Liver (tissue), 9 donors: ENCODE measurements around the gene HS3ST4. TPM values are rescaled to one million over a fixed set of nuclear protein-coding genes. Genes with fewer than 3 reads are reported as not detected.

Experiments used
- DNase-seq: peaks from one replicate; pipeline ENCODE4 v3.0.0-alpha.2; 2017; ENCODE audit warnings: low spot score
- H3K27ac ChIP-seq, 2 donors: one replicate each; pipeline ENCODE4 v1.7.0; 2013; ENCODE audit warnings: inconsistent platforms in 2 of 2, low read length in 2 of 2, control low read depth in 1 of 2, low read depth in 1 of 2, mild to moderate bottlenecking in 1 of 2
- H3K27me3 ChIP-seq, 4 donors: one replicate each; pipeline versions ENCODE4 v1.6.1 to v1.7.0; 2013; ENCODE audit warnings: low read length in 3 of 4, inconsistent platforms in 1 of 4, mild to moderate bottlenecking in 1 of 4, moderate library complexity in 1 of 4; ENCODE audit not compliant: control insufficient read depth in 4 of 4, insufficient read depth in 4 of 4
- H3K36me3 ChIP-seq, 4 donors: one replicate each; pipeline versions ENCODE4 v1.6.1 to v1.7.0; 2013; ENCODE audit warnings: low read length in 3 of 4, mild to moderate bottlenecking in 3 of 4, low read depth in 1 of 4, moderate library complexity in 1 of 4; ENCODE audit not compliant: control insufficient read depth in 4 of 4, insufficient read depth in 3 of 4
- H3K4me1 ChIP-seq, 4 donors: one replicate each; pipeline versions ENCODE4 v1.6.1 to v1.7.0; 2013; ENCODE audit warnings: low read length in 3 of 4, mild to moderate bottlenecking in 3 of 4, moderate library complexity in 1 of 4; ENCODE audit not compliant: control insufficient read depth in 4 of 4, insufficient read depth in 4 of 4
- H3K4me3 ChIP-seq, 3 donors: one replicate each; pipeline versions ENCODE4 v1.6.1 to v1.7.0; 2013; ENCODE audit warnings: low read length in 3 of 3, control low read depth in 1 of 3, low read depth in 1 of 3, mild to moderate bottlenecking in 1 of 3
- H3K9ac ChIP-seq, 2 donors: one replicate each; pipeline ENCODE4 v1.7.0; 2013; ENCODE audit warnings: low read length in 2 of 2, mild to moderate bottlenecking in 2 of 2, moderate library complexity in 2 of 2, control low read depth in 1 of 2, low read depth in 1 of 2
- H3K9me3 ChIP-seq, 4 donors: one replicate each; pipeline versions ENCODE4 v1.6.1 to v1.7.0; 2013; ENCODE audit warnings: low read length in 3 of 4; ENCODE audit not compliant: control insufficient read depth in 4 of 4
- EGR1 ChIP-seq, 2 donors: IDR thresholded peaks; 2 replicates each; pipeline ENCODE4 v1.6.1; 2016 to 2018; ENCODE audit warnings: antibody characterized with exemption in 2 of 2, low read depth in 2 of 2
- FOXA1 ChIP-seq: IDR thresholded peaks from 2 replicates; pipeline ENCODE4 v1.6.1; 2016; ENCODE audit warnings: antibody characterized with exemption
- GABPA ChIP-seq, 2 donors: IDR thresholded peaks in 1 of 2; conservative IDR thresholded peaks in 1 of 2; 2 replicates each; pipeline ENCODE4 v1.6.1; 2016; ENCODE audit warnings: antibody characterized with exemption in 2 of 2, mild to moderate bottlenecking in 1 of 2, moderate library complexity in 1 of 2
- HNF4A ChIP-seq, 2 donors: conservative IDR thresholded peaks; 2 replicates each; pipeline ENCODE4 v1.6.1; 2016; ENCODE audit warnings: antibody characterized with exemption in 2 of 2, mild to moderate bottlenecking in 2 of 2
- HNF4G ChIP-seq: IDR thresholded peaks from 2 replicates; pipeline ENCODE4 v1.6.1; 2016; ENCODE audit warnings: antibody characterized with exemption
- NR2F2 ChIP-seq: IDR thresholded peaks from 2 replicates; pipeline ENCODE4 v1.6.1; 2016; ENCODE audit warnings: antibody characterized with exemption
- RAD21 ChIP-seq, 2 donors: IDR thresholded peaks; 2 replicates each; pipeline ENCODE4 v1.6.1; 2016; ENCODE audit warnings: antibody characterized with exemption in 2 of 2, mild to moderate bottlenecking in 2 of 2
- RXRA ChIP-seq, 2 donors: IDR thresholded peaks; 2 replicates each; pipeline ENCODE4 v1.6.1; 2017 to 2018; ENCODE audit warnings: antibody characterized with exemption in 2 of 2, mild to moderate bottlenecking in 1 of 2
- SP1 ChIP-seq: IDR thresholded peaks from 2 replicates; pipeline ENCODE4 v1.6.1; 2018; ENCODE audit warnings: antibody characterized with exemption, mild to moderate bottlenecking
- YY1 ChIP-seq: IDR thresholded peaks from 2 replicates; pipeline ENCODE4 v1.6.1; 2016; ENCODE audit warnings: antibody characterized with exemption, mild to moderate bottlenecking
- WGBS: extraction: QIAGEN DNeasy Blood & Tissue Kit; methylation state at CpG from one replicate; pipeline ENCODE4 v1.1.7; 2013; 5-methylcytosine and 5-hydroxymethylcytosine counted together
- polyA plus RNA-seq, 2 donors: library from polyadenylated mRNA; stranded (reverse) in 1 of 2; unstranded in 1 of 2; fragments of 200-250 nt in 1 of 2; fragments of >200 nt in 1 of 2; fragmentation: Nextera tagmentation in 1 of 2; extraction: Ambion mirVana in 1 of 2; gene quantifications; one replicate each; pipeline versions ENCODE4 v1.2.1 to v1.2.3, GENCODE V29; 2013 to 2015
- total RNA-seq, 2 donors: library from RNA; depleted of rRNA; stranded (reverse); fragments of >200 nt; gene quantifications; one replicate each; pipeline ENCODE4 v1.2.3, GENCODE V29; 2014
- TF ChIP-seq, protein P1 (sequence below): IDR thresholded peaks from 2 replicates; pipeline ENCODE4 v1.6.1; 2016; ENCODE audit warnings: antibody characterized with exemption, mild to moderate bottlenecking
- TF ChIP-seq, protein P2 (sequence below): IDR thresholded peaks from 2 replicates; pipeline ENCODE4 v1.6.1; 2016; ENCODE audit warnings: antibody characterized with exemption
- TF ChIP-seq, protein P3 (sequence below): fragments of 150-350 bp; IDR thresholded peaks from 2 replicates; pipeline ENCODE4 v1.5.1; 2017; ENCODE audit warnings: improper control_type of control experiment, low read depth, low read length; ENCODE audit not compliant: missing input control
- donor health status: healthy.
- donor health status: healthy.
- donor health status: healthy.
- donor health status: healthy.
- donor health status: healthy.

HS3ST4 gene
- total and polyA plus RNA-seq, 4 donors = not detected

DNA sequence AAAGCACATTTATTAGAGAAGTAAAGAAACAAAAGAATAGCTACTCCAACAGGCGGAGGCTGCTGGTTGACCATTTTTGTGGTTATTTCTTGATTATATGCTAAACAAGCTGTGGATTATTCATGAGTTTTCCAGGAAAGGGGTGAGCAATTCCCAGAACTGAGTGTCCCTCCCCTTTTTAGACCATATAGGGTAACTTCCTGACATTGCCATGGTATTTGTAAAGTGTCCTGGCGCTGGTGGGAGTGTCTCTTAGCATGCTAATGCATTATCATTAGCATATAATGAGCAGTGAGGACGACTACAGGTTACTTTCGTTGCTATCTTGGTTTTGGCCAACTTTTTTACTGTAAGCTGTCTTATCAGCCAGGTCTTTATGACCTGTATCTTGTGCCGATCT lies 12.2 kb upstream of the HS3ST4 start:
- H3K27ac ChIP-seq = no peak overlapping the region
- no peaks in the 10 kb centered on the region for H3K36me3 ChIP-seq
- H3K4me1 ChIP-seq = no peaks in the 10 kb centered on the region
- no peaks in the 10 kb centered on the region for H3K9me3 ChIP-seq
- H3K9ac ChIP-seq = no peak overlapping the region
- peaks cover 0 to 3% (median 0%) of the 10 kb centered on the region in 4 donors for H3K27me3 ChIP-seq
- TF ChIP-seq SP1 (no peak), HNF4A (conservative IDR thresholded peaks at IDR 0.05) (no peak), RXRA (IDR thresholded peaks at IDR 0.05) (no peak), YY1 (no peak), HNF4G (no peak), NR2F2 (no peak), RAD21 (IDR thresholded peaks at IDR 0.05) (no peak), GABPA (IDR thresholded peaks at IDR 0.05 in 1 of 2, conservative IDR thresholded peaks at IDR 0.05 in 1 of 2) (no peak), FOXA1 (no peak)
- TF ChIP-seq, protein P1, sequence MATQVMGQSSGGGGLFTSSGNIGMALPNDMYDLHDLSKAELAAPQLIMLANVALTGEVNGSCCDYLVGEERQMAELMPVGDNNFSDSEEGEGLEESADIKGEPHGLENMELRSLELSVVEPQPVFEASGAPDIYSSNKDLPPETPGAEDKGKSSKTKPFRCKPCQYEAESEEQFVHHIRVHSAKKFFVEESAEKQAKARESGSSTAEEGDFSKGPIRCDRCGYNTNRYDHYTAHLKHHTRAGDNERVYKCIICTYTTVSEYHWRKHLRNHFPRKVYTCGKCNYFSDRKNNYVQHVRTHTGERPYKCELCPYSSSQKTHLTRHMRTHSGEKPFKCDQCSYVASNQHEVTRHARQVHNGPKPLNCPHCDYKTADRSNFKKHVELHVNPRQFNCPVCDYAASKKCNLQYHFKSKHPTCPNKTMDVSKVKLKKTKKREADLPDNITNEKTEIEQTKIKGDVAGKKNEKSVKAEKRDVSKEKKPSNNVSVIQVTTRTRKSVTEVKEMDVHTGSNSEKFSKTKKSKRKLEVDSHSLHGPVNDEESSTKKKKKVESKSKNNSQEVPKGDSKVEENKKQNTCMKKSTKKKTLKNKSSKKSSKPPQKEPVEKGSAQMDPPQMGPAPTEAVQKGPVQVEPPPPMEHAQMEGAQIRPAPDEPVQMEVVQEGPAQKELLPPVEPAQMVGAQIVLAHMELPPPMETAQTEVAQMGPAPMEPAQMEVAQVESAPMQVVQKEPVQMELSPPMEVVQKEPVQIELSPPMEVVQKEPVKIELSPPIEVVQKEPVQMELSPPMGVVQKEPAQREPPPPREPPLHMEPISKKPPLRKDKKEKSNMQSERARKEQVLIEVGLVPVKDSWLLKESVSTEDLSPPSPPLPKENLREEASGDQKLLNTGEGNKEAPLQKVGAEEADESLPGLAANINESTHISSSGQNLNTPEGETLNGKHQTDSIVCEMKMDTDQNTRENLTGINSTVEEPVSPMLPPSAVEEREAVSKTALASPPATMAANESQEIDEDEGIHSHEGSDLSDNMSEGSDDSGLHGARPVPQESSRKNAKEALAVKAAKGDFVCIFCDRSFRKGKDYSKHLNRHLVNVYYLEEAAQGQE = no peak
- TF ChIP-seq, protein P2, sequence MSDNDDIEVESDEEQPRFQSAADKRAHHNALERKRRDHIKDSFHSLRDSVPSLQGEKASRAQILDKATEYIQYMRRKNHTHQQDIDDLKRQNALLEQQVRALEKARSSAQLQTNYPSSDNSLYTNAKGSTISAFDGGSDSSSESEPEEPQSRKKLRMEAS = no peak
- no peak overlapping the region for H3K4me3 ChIP-seq
- 46% methylated on average over 5 of the region's 5 CpGs for WGBS
- DNase-seq = no peak

DNA sequence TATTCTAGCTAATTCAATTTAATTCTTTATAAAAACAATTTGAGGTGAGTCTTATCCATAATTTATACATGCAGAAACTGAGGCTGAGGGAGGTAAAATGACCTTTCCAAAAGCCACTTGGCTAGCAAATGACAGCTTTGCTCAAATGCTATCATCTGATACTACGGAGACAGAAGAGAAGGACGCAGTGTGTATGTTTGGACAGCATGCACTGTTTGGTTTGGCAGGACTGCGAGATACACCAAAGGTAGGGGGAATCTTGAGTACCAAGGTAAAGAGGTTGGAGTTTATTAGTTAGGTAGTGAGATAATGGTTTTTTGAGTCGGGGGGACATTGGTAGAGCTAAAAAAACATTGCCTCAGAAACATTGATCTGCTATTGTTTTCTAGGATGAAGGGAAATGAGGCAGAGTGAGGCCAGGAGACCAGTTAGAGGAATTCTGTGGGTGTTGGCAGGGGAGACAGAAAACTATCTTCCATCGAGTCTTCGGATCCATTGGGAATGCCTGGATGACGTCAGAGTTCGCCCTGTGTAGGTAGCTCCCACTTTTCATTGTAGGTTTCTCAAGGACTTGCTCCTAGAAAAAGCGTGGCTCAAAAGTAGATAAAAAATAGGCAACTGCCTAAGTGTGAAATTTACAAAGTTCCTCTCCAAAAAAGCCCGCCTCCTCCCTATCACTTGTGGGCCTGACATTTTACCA lies 2.5 kb upstream of the HS3ST4 start:
- H3K4me1 ChIP-seq = peaks cover 2 to 15% (median 9%) of the 10 kb centered on the region in 4 donors
- TF ChIP-seq, protein P3, sequence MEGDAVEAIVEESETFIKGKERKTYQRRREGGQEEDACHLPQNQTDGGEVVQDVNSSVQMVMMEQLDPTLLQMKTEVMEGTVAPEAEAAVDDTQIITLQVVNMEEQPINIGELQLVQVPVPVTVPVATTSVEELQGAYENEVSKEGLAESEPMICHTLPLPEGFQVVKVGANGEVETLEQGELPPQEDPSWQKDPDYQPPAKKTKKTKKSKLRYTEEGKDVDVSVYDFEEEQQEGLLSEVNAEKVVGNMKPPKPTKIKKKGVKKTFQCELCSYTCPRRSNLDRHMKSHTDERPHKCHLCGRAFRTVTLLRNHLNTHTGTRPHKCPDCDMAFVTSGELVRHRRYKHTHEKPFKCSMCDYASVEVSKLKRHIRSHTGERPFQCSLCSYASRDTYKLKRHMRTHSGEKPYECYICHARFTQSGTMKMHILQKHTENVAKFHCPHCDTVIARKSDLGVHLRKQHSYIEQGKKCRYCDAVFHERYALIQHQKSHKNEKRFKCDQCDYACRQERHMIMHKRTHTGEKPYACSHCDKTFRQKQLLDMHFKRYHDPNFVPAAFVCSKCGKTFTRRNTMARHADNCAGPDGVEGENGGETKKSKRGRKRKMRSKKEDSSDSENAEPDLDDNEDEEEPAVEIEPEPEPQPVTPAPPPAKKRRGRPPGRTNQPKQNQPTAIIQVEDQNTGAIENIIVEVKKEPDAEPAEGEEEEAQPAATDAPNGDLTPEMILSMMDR = no peak
- TF ChIP-seq, protein P1 = no peak
- TF ChIP-seq RXRA (IDR thresholded peaks at IDR 0.05) (no peak), EGR1 (IDR thresholded peaks at IDR 0.05; ENCODE audit: low read depth in 2 of 2) (no peak)
- no peak overlapping the region for H3K4me3 ChIP-seq
- no peak overlapping the region for H3K9ac ChIP-seq
- WGBS = 51% methylated on average over 10 of the region's 10 CpGs
- no peaks in the 10 kb centered on the region for H3K9me3 ChIP-seq
- no peaks in the 10 kb centered on the region for H3K36me3 ChIP-seq
- no peak overlapping the region for H3K27ac ChIP-seq
- H3K27me3 ChIP-seq = peaks cover 0 to 11% (median 7%) of the 10 kb centered on the region in 4 donors
- DNase-seq = no peak
